ENCODE data around the gene CALML4. TPM values are rescaled to one million over a fixed set of nuclear protein-coding genes. Genes with fewer than 3 reads are reported as not detected.

Gene CALML4
- total and polyA plus RNA-seq, 12 donors = 0.28 to 5.9 (median 0.86) TPM

DNA sequence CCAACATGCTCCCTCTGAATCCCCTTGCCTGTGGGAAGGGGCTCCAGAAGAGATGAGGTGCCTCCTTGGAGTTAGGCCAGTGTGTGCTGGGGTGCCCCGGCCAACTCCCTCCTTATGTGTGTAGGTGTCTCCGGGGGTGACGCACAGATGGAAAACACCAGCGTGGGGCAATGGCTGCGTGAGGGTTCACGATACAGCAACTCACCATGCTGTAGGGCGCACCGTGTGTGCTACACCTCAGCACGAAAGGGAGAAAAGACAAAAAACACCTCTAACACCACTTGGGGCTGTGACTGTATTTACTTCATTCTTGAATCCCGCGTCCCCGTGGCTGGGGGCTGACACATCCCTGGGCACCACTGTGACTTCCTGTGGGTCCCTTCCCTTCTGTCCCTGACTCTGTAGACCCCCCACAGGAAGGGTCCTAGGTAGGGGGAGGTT, 1.6 kb upstream of the CALML4 start:
- TF ChIP-seq, protein P1, sequence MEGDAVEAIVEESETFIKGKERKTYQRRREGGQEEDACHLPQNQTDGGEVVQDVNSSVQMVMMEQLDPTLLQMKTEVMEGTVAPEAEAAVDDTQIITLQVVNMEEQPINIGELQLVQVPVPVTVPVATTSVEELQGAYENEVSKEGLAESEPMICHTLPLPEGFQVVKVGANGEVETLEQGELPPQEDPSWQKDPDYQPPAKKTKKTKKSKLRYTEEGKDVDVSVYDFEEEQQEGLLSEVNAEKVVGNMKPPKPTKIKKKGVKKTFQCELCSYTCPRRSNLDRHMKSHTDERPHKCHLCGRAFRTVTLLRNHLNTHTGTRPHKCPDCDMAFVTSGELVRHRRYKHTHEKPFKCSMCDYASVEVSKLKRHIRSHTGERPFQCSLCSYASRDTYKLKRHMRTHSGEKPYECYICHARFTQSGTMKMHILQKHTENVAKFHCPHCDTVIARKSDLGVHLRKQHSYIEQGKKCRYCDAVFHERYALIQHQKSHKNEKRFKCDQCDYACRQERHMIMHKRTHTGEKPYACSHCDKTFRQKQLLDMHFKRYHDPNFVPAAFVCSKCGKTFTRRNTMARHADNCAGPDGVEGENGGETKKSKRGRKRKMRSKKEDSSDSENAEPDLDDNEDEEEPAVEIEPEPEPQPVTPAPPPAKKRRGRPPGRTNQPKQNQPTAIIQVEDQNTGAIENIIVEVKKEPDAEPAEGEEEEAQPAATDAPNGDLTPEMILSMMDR (IDR thresholded peaks at IDR 0.05) = no peak
- no peak for DNase-seq
- ATAC-seq = no peak
- H3K4me3 ChIP-seq = no peak overlapping the region
- H3K36me3 ChIP-seq = peaks cover 0 to 6% (median 0%) of the 10 kb centered on the region in 9 donors
- peak overlapping the region in 2 of 10 donors; percentile 22 to 90 for H3K27ac ChIP-seq
- peaks cover 0 to 62% (median 34%) of the 10 kb centered on the region in 9 donors for H3K4me1 ChIP-seq
- no peaks in the 10 kb centered on the region for H3K9me3 ChIP-seq
- intact Hi-C loops (cut with DNase I) = loop anchor here in 1 of 10 donors (5.0 kb wide), 1 partner anchor 344 kb away; no protein-coding TSS in a partner anchor
- WGBS, 2 donors = 91 to 97% methylated on average over 12 of the region's 12 CpGs
- H3K27me3 ChIP-seq = no peaks in the 10 kb centered on the region

DNA sequence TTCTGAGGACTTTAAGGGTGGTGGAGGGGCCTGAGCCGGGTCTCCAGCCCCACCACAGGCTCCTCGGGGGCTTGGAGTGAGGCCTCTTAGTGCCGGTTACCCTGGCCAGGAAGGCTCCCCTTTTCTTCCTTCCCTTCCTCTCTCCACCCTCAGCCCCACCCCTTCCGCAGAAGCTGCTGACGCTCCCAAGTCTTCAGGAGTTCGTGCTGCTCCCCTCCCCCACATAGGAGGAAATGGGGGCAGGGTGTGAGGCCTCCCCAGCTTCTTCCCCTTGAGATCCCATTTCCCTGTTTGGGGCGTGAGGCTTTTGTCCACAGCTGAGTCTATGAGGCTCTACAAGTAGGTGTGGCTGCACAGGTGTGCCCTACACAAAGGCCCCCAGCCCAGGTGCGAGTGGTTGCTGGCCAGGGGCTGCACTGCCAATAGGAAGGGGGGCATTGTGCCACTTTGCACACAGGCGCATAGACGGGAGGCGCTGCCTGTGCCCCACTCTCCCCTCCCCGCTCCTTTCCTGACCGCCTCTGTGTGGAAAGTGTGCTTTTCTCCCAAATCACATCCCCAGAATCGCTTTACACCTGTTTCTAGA, 915 bp upstream of the CALML4 start:
- ATAC-seq = peak; percentile 24 to 78 (median 66)
- whole genome bisulfite sequencing, 2 donors = 64 to 74% methylated on average over 14 of the region's 14 CpGs
- Histone ChIP-seq H3K9me3 (no peaks in the 10 kb centered on the region), H3K36me3 (peaks cover 0 to 6% (median 0%) of the 10 kb centered on the region in 9 donors), H3K27me3 (no peaks in the 10 kb centered on the region), H3K4me1 (peaks cover 0 to 61% (median 34%) of the 10 kb centered on the region in 9 donors), H3K27ac (peak overlapping the region in 9 of 10 donors; percentile 11 to 90 (median 51)), H3K4me3 (peak overlapping the region in 6 of 10 donors; percentile 17 to 37 (median 29))
- TF ChIP-seq, protein P1 (IDR thresholded peaks at IDR 0.05) = no peak
- intact Hi-C loops (cut with DNase I) = loop anchor here in 1 of 10 donors (5.0 kb wide), 1 partner anchor 344 kb away; no protein-coding TSS in a partner anchor
- DNase-seq = peak; percentile 59 to 73

DNA sequence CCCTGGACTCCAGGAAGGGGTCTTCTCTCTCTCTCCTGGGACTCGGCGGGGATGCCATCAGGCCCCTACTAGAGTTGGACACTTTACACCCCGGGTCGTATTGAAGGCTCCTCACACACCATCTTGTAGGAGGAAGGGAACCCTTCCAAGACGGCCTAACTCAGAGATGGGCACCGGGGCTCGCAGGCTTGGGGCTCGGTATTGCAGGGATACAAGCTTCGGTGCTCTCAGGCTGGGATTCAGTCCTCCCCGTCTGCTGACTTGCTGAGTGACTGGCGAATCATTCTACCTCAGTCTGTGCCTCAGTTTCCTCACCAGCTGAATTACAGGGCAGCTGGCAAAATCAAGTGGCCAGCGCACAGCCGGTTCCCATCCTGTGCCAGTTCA, 419 bp upstream of the CALML4 start:
- peaks cover 0 to 56% (median 30%) of the 10 kb centered on the region in 9 donors for H3K4me1 ChIP-seq
- H3K27ac ChIP-seq = peak overlapping the region in 9 of 10 donors; percentile 11 to 90 (median 51)
- TF ChIP-seq, protein P1 (IDR thresholded peaks at IDR 0.05) = no peak
- peaks cover 0 to 6% (median 0%) of the 10 kb centered on the region in 9 donors for H3K36me3 ChIP-seq
- no peak for DNase-seq
- H3K27me3 ChIP-seq = no peaks in the 10 kb centered on the region
- 73 to 81% methylated on average over 13 of the region's 13 CpGs for WGBS, 2 donors
- ATAC-seq = peak in 2 of 8 donors; percentile 2 to 8
- intact Hi-C loops (cut with DNase I) = loop anchor here in 1 of 10 donors (5.0 kb wide), 1 partner anchor 343 kb away; no protein-coding TSS in a partner anchor
- H3K4me3 ChIP-seq = peak overlapping the region in 7 of 10 donors; percentile 17 to 37 (median 28)
- H3K9me3 ChIP-seq = no peaks in the 10 kb centered on the region

DNA sequence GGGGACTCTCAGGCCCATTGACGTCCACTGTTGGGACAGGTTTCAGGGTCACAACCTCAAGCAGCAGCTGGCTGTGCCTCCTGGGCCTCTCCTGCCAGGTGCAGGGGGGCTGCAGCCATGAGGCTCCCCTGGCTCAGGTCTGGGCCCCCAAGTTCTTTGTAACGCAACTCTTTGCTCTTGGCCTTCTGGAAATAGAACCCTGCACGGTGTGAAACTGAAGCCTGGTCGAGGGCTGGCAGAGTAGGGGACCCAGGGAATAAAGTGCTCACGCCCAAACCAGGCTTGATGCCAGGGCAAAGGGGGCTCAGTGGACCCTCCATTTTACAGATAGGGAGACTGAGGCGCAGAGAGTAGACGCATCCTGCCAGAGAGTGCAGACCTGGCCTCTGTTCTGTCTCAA, 771 bp downstream of the CALML4 start:
- TF ChIP-seq, protein P1 (IDR thresholded peaks at IDR 0.05) = no peak
- H3K4me3 ChIP-seq = peak overlapping the region in 3 of 10 donors; percentile 24 to 37 (median 32)
- ATAC-seq (no peak), DNase-seq (no peak)
- H3K36me3 ChIP-seq = peaks cover 0 to 4% (median 0%) of the 10 kb centered on the region in 9 donors
- H3K27ac ChIP-seq = peak overlapping the region in 1 of 10 donors; percentile 19
- intact Hi-C loops (cut with DNase I) = no loop called here
- WGBS, 2 donors = 92 to 96% methylated on average over 7 of the region's 7 CpGs
- peaks cover 2 to 55% (median 39%) of the 10 kb centered on the region in 9 donors for H3K4me1 ChIP-seq
- no peaks in the 10 kb centered on the region for H3K9me3 ChIP-seq
- no peaks in the 10 kb centered on the region for H3K27me3 ChIP-seq

All from heart right ventricle (tissue), 16 donors.